ENCODE results near the gene VWA3B. TPM values are rescaled to one million over a fixed set of nuclear protein-coding genes. Genes with fewer than 3 reads are reported as not detected.

The VWA3B gene
- total RNA-seq, 6 donors from 2014 or later: 0.72 to 25.3 (median 5.3) TPM

GRCh38 chr2:98153481-98153880, 66.5 kb downstream of the VWA3B start:
- no peaks in the 10 kb centered on the region for H3K9me3 ChIP-seq
- DNase-seq (no peak), ATAC-seq (ENCODE audit: low FRiP score in 2 of 2) (no peak)
- no peak for TF ChIP-seq POLR2A (IDR thresholded peaks at IDR 0.05)
- no peak for TF ChIP-seq EP300 (IDR thresholded peaks at IDR 0.05)
- no peak for TF ChIP-seq POLR2AphosphoS5 (IDR thresholded peaks at IDR 0.05)
- TF ChIP-seq CTCF (IDR thresholded peaks at IDR 0.05): no peak
- no peaks in the 10 kb centered on the region for H3K27me3 ChIP-seq
- WGBS, 2 donors: 90% methylated on average over 5 of the region's 5 CpGs
- no peak overlapping the region for H3K27ac ChIP-seq
- no peaks in the 10 kb centered on the region for H3K4me1 ChIP-seq
- H3K4me3 ChIP-seq: no peak overlapping the region
- no peaks in the 10 kb centered on the region for H3K36me3 ChIP-seq

GRCh38 chr2:98155291-98155690, 68.3 kb downstream of the VWA3B start:
- ATAC-seq (ENCODE audit: low FRiP score in 2 of 2) (no peak), DNase-seq (no peak)
- no peak overlapping the region for H3K27ac ChIP-seq
- H3K4me3 ChIP-seq: no peak overlapping the region
- H3K36me3 ChIP-seq: no peaks in the 10 kb centered on the region
- WGBS, 2 donors: 86 to 89% methylated on average over 8 of the region's 8 CpGs
- H3K9me3 ChIP-seq: no peaks in the 10 kb centered on the region
- TF ChIP-seq POLR2AphosphoS5 (IDR thresholded peaks at IDR 0.05) (no peak), POLR2A (IDR thresholded peaks at IDR 0.05) (no peak), CTCF (IDR thresholded peaks at IDR 0.05) (no peak), EP300 (IDR thresholded peaks at IDR 0.05) (no peak)
- H3K27me3 ChIP-seq: no peaks in the 10 kb centered on the region
- no peaks in the 10 kb centered on the region for H3K4me1 ChIP-seq

- ATAC-seq (ENCODE audit: low FRiP score in 2 of 2) (no peak), DNase-seq (no peak)
- no peaks in the 10 kb centered on the region for H3K36me3 ChIP-seq
These were observed 68.7 kb downstream of the VWA3B start for GRCh38 chr2:98155716-98156115.

GRCh38 chr2:98156304-98156703, 69.3 kb downstream of the VWA3B start:
- H3K27ac ChIP-seq: no peak overlapping the region
- H3K4me1 ChIP-seq: no peaks in the 10 kb centered on the region
- no peaks in the 10 kb centered on the region for H3K27me3 ChIP-seq
- ATAC-seq (ENCODE audit: low FRiP score in 2 of 2) (no peak), DNase-seq (no peak)
- TF ChIP-seq POLR2AphosphoS5 (IDR thresholded peaks at IDR 0.05): no peak
- TF ChIP-seq EP300 (IDR thresholded peaks at IDR 0.05): no peak
- no peak for TF ChIP-seq CTCF (IDR thresholded peaks at IDR 0.05)
- no peak for TF ChIP-seq POLR2A (IDR thresholded peaks at IDR 0.05)
- WGBS, 2 donors: 92 to 98% methylated on average over 7 of the region's 7 CpGs
- H3K4me3 ChIP-seq: no peak overlapping the region
- H3K9me3 ChIP-seq: no peaks in the 10 kb centered on the region
- no peaks in the 10 kb centered on the region for H3K36me3 ChIP-seq

More at GRCh38 chr2:98155716-98156115, 68.7 kb downstream of the VWA3B start:
- Histone ChIP-seq H3K9me3 (no peaks in the 10 kb centered on the region), H3K27me3 (no peaks in the 10 kb centered on the region), H3K4me3 (no peak overlapping the region), H3K27ac (no peak overlapping the region), H3K4me1 (no peaks in the 10 kb centered on the region)
- TF ChIP-seq POLR2A (IDR thresholded peaks at IDR 0.05): no peak
- no peak for TF ChIP-seq POLR2AphosphoS5 (IDR thresholded peaks at IDR 0.05)
- TF ChIP-seq EP300 (IDR thresholded peaks at IDR 0.05): no peak
- no peak for TF ChIP-seq CTCF (IDR thresholded peaks at IDR 0.05)
- whole genome bisulfite sequencing, 2 donors: 67 to 68% methylated on average over 4 of the region's 4 CpGs

GRCh38 chr2:98157557-98157956, 70.6 kb downstream of the VWA3B start:
- DNase-seq (no peak), ATAC-seq (ENCODE audit: low FRiP score in 2 of 2) (no peak)
- TF ChIP-seq POLR2AphosphoS5 (IDR thresholded peaks at IDR 0.05) (no peak), CTCF (IDR thresholded peaks at IDR 0.05) (no peak), EP300 (IDR thresholded peaks at IDR 0.05) (no peak), POLR2A (IDR thresholded peaks at IDR 0.05) (no peak)

More at GRCh38 chr2:98157557-98157956, 70.6 kb downstream of the VWA3B start:
- no peaks in the 10 kb centered on the region for H3K4me1 ChIP-seq
- no peak overlapping the region for H3K27ac ChIP-seq
- no peaks in the 10 kb centered on the region for H3K27me3 ChIP-seq
- WGBS, 2 donors: 71 to 76% methylated on average over 8 of the region's 8 CpGs
- H3K9me3 ChIP-seq: no peaks in the 10 kb centered on the region
- no peak overlapping the region for H3K4me3 ChIP-seq
- H3K36me3 ChIP-seq: no peaks in the 10 kb centered on the region

Measured in upper lobe of left lung (tissue), 6 donors.